HT1080 (cell line): Measurements from ENCODE around the gene KLHL21. TPM values are rescaled to one million over a fixed set of nuclear protein-coding genes. Genes with fewer than 3 reads are reported as not detected.

Source experiments
- DNase-seq: peaks from one replicate; pipeline ENCODE4 v3.0.0-alpha.2; 2015; ENCODE audit warnings: low read depth
- small RNA-seq: library from RNA; depleted of rRNA; stranded (forward); fragments of <200 nt; gene quantifications from one replicate; pipeline ENCODE3, GENCODE V24; 2014
- total RNA-seq: library from RNA; depleted of rRNA; stranded (reverse); fragments of >200 nt; shearing (Covaris generic); gene quantifications from 2 replicates; pipeline ENCODE4 v1.2.3, GENCODE V29; 2014; rRNA removed

KLHL21 gene
- total RNA-seq, 1 experiment from 2014 or later: 34.4 TPM

DNA sequence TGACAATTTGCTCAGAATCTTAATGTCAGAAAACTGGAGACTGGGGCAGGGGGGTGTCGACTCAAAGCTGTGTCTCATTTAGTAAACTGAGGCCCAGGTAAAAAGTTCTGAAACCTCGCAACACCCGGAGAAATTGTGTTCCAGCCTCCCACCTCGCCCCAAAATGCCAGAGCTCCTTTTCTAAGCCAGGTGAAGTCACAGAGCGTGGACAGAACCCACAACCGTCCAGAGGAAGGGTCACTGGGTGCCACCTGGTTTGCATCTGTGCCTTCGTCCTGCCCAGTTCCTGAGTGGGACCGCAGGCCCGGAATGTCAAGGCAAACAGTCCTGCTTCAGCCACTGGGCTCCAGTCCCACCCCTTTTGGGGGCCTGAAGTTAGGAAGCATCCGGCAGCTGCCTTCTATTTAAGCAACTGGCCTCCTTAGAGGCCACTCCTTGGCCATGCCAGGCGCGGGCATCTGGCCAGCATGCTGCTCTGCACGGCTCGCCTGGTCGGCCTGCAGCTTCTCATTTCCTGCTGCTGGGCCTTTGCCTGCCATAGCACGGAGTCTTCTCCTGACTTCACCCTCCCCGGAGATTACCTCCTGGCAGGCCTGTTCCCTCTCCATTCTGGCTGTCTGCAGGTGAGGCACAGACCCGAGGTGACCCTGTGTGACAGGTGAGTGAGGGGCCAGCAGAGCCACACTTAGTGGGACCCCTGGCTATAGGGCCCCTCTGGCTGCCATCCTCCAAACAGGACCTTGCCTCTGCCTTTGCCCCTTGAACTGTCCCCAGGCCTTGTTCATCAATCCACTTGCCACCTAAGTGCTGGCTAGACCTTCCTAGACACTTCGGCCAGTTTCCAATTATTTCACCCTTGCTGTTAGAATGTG lies 47.5 kb downstream of the KLHL21 start, which contains the start of gene TAS1R1:
Gene TAS1R1 (plus strand): TSS at position 401 of the 872 bp plus-strand sequence. CDS start 67 bp downstream, at position 468.
- DNase-seq: no peak

DNA sequence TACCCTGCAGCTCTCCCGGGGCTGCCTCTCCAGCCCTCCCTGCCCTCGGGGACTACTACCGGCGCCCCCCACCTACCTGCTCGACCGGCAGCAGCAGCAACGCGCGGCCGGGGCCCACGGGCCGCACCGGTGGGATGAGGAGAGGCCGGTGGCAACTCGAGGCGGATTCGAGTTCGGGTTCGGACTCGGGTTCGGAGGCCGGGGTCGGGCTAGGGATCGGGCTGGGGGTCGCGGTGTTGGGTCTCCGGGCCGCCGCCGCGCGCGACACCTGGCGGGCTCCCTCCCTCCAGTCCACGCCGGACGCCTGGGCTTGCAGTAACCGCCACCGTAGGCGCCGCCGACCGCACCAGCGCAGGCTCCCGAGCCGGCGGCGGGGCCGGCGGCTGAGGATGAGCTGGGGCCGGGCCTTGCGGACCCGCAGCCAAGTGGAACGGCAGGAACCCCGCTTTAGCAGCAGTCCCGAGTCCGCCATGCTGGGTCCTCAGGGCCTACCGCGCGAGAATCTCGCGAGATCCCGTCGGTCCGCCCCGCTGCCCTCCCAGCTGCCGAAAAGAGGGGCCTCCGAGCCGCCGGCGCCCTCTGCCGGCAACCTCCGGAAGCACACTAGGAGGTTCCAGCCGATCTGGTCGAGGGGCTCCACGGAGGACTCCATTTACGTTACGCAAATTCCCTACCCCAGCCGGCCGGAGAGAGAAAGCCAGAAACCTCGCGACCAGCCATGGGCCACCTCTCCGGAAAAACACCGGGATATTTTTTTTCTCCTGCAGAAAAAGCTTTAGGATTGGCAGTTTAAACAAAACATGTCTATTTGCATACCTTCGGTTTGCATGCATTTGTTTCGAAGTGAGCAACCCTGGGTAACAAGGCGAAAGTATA lies 48.4 kb downstream of the KLHL21 start, which contains the start of gene NOL9:
Gene NOL9 (minus strand): TSS at position 483 of the 876 bp plus-strand sequence. CDS start 11 bp downstream, at position 472.
- DNase-seq: peak; percentile 87

DNA sequence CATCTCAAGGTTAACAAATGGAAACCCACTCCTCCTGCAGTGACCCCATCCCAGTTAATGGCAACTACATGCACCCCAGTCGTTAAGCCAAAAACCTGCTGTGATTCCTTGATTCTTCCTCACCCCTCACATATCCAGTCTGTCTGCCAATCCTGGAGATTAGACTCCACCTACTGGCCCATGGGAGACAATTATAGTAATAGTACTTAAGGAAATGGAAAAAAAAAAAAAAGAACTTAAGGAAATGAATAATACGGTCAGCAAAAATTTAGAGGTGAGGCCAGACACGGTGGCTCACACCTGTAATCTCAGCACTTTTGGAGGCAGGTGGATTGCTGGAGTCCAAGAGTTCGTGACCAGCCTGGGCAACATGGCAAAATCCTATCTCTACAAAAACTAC lies 55.4 kb downstream of the KLHL21 start:
- peak; percentile 55 for DNase-seq

DNA sequence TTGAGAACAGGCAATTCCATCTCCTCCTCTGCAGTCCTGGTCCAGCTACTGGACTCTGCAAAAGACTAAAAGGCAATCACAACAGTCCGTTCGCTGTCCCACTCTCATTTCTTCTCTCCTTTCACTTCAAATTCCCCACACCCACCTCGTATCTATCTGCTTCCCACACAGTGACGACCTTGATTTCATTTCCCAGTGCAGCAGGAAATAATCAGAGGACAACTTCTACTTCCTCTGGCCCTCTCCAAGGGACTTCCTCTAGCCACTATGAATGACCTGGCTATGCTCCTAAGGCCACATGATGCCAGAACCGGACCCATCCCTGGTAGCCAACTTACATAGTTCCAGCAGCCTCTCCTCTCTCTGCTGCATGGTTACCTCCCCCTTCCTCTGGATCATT lies 56.3 kb downstream of the KLHL21 start:
- DNase-seq: no peak

DNA sequence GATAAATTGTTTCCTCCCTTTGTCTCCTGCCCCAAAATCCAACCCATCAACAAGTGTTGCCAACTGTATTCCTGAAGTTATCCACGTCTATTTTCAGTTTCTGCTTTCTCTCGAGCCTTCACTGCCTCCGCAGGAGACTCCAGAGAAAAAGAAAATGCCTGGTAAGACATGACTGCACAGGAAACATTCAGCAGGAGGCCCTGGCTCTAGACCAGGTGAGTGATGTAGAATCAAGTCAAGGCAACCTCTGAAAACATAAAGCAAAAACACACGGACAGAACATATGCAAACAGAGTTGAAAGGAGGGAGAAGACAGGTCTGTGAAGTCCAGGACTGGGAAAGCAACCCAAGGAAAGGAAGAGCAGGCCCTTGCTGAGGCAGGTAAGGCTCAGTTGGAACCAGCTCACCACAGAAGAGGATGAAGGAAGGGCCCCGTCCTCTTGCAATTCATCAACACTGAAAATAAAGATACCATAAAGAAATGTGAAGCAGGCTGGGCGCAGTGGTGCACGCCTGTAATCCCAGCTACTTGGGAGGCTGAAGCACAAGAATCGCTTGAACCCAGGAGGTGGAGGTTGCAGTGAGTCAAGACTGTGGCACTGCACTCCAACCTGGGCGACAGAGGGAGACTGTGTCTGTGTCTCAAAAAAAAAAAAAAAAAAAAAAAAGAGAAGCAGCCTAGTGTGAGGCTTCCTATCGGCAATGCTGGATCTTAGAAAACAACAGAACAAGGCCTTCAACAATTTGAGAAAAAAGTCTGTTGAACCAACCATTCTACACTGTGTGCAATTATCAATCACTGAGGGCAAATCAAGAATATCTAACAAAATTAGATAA lies 57.2 kb downstream of the KLHL21 start:
- peak; percentile 55 for DNase-seq

DNA sequence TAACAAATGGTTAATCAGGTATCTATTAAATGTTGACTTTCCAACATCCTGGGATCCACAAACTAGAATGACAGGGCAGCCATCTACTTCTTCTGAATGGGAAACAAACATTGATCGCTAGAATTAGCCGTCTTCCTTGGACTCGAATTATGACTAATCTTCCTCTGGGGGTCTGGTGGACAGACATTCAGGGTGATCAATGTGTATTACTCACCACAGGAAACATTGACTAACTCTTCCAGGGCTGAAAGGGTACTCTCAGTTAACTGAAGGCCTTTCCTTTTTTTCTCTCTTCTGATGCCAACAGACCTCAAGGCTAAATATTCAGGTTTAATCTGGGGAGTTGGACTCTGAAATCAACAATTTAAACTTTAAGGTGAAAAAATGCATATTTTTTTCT lies 57.8 kb downstream of the KLHL21 start:
- peak; percentile 91 for DNase-seq

Small RNA genes lying within 50 kb of the gene (small RNA-seq; reads per million reads assigned to genes)
- gene RNU6-731P: not detected

Other genes starting within 250 kb of the KLHL21 start
- 101 and 179 TPM in 2 replicates for gene ACOT7, start 209.1 kb downstream of the KLHL21 start, total RNA-seq
- 0.08 and 0.13 TPM in 2 replicates for gene HES2, start 182.9 kb downstream of the KLHL21 start, total RNA-seq
- not detected in 2 replicates for gene ESPN, start 178.1 kb downstream of the KLHL21 start, total RNA-seq
- gene TNFRSF25, start 136.7 kb downstream of the KLHL21 start, total RNA-seq: 12.9 and 14.7 TPM in 2 replicates
- gene PLEKHG5, start 111.2 kb downstream of the KLHL21 start, total RNA-seq: 20.3 and 20.4 TPM in 2 replicates
- gene NOL9, start 48.4 kb downstream of the KLHL21 start, total RNA-seq: 35.5 and 44.3 TPM in 2 replicates
- not detected in 2 replicates for gene TAS1R1, start 47.6 kb downstream of the KLHL21 start, total RNA-seq
- 14.4 and 17.1 TPM in 2 replicates for gene ZBTB48, start 22.9 kb downstream of the KLHL21 start, total RNA-seq
- 6.9 and 15.4 TPM in 2 replicates for gene PHF13, start 10.9 kb upstream of the KLHL21 start, total RNA-seq
- 20.9 and 22.0 TPM in 2 replicates for gene THAP3, start 22.0 kb upstream of the KLHL21 start, total RNA-seq
- gene DNAJC11, start 98.9 kb upstream of the KLHL21 start, total RNA-seq: 40.6 and 44.7 TPM in 2 replicates
- 48.1 and 59.2 TPM in 2 replicates for gene CAMTA1, start 182.6 kb upstream of the KLHL21 start, total RNA-seq